Measurements from ENCODE around the gene BCAR1.

DNA sequence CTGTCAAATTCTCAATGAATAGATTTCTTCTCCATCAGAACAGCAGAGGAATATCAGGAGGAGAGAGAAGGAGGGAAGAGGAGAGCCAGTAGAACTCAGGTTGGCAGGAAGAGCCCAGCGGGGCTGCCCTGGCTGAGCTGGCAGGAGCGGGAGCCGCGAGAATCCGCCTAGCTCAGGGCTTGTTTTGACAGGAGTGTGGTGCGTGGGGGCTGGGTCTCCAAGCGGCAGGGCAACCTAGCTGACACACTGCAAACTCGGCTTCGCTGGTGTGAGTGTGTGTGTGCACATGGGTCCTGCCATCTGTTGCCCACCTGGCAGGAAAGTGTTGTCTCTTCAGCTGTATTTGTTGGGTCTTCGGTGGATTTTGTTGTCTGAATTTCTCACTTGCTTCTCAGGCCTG, 27.9 kb upstream of the BCAR1 start:
- TF ChIP-seq, protein P1, sequence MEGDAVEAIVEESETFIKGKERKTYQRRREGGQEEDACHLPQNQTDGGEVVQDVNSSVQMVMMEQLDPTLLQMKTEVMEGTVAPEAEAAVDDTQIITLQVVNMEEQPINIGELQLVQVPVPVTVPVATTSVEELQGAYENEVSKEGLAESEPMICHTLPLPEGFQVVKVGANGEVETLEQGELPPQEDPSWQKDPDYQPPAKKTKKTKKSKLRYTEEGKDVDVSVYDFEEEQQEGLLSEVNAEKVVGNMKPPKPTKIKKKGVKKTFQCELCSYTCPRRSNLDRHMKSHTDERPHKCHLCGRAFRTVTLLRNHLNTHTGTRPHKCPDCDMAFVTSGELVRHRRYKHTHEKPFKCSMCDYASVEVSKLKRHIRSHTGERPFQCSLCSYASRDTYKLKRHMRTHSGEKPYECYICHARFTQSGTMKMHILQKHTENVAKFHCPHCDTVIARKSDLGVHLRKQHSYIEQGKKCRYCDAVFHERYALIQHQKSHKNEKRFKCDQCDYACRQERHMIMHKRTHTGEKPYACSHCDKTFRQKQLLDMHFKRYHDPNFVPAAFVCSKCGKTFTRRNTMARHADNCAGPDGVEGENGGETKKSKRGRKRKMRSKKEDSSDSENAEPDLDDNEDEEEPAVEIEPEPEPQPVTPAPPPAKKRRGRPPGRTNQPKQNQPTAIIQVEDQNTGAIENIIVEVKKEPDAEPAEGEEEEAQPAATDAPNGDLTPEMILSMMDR (IDR thresholded peaks at IDR 0.05): no peak
- TF ChIP-seq POLR2A (IDR thresholded peaks at IDR 0.05) (no peak), POLR2AphosphoS5 (IDR thresholded peaks at IDR 0.05) (no peak), EP300 (IDR thresholded peaks at IDR 0.05) (no peak)
